H1 (cell line): ENCODE results near the gene GSG1L. TPM values are rescaled to one million over a fixed set of nuclear protein-coding genes. Genes with fewer than 3 reads are reported as not detected.

Experiments
- CEBPB ChIP-seq: IDR thresholded peaks from 2 replicates; pipeline ENCODE4 v1.6.1; 2012; ENCODE audit warnings: low read depth, low read length
- E2F6 ChIP-seq: IDR thresholded peaks from 2 replicates; pipeline ENCODE4 v1.6.1; 2012; ENCODE audit warnings: inconsistent platforms
- RXRA ChIP-seq: IDR thresholded peaks from 2 replicates; pipeline ENCODE4 v1.6.1; 2011; ENCODE audit warnings: low read depth, mild to moderate bottlenecking, low read length, moderate library complexity; ENCODE audit not compliant: insufficient read depth
- TBP ChIP-seq: IDR thresholded peaks from 2 replicates; pipeline ENCODE4 v1.6.1; 2011; ENCODE audit warnings: low read depth, low read length, improper control_type of control experiment
- TCF12 ChIP-seq: IDR thresholded peaks from 2 replicates; pipeline ENCODE4 v1.6.1; 2011; ENCODE audit warnings: low read depth, mild to moderate bottlenecking, low read length
- USF2 ChIP-seq: IDR thresholded peaks from 2 replicates; pipeline ENCODE4 v1.6.1; 2011; ENCODE audit warnings: low read length, improper control_type of control experiment
- polyA plus RNA-seq, 7 experiments: library from polyadenylated mRNA; depleted of rRNA in 3 of 7; stranded (reverse) in 5 of 7; unstranded in 2 of 7; fragments of >200 nt in 5 of 7; fragments of 200-250 nt in 2 of 7; gene quantifications; 1 replicate in 5 of 7; 2 replicates in 1 of 7; 4 replicates in 1 of 7; pipeline versions ENCODE4 v1.2.1 to v1.2.3, GENCODE V29; 2011 to 2013; ENCODE audit warnings: missing spikeins in 2 of 7, mixed read lengths in 2 of 7
- total RNA-seq: library from RNA; stranded (reverse); fragmentation: NEBNext Ultra II Directional; extraction: Animal tissue kit (Norgen Biotek cat#: 25700); gene quantifications from 2 replicates; pipeline ENCODE4 v1.2.1, GENCODE V29; 2021

GSG1L gene
- total and polyA plus RNA-seq, 2 of the 8 experiments (the other 6 are each of a cell fraction or from before 2014, with no cell fraction given) = 0.71 to 1.1 TPM

GRCh38 chr16:27770271-27771196, 293.0 kb downstream of the GSG1L start (continued):
- TF ChIP-seq CEBPB (no peak), TCF12 (no peak), E2F6 (no peak), RXRA (no peak), TBP (no peak), USF2 (no peak)
